Heart left ventricle (tissue), 13 donors: ENCODE data around the gene USP48.

Source experiments
- CTCF ChIP-seq, 12 donors: fragments of 200-600 bp; sonication (generic) in 4 of 12; IDR thresholded peaks; one replicate each; pipeline versions ENCODE4 v1.5.0 to v1.8.0; 2018 to 2022; ENCODE audit warnings: antibody characterized with exemption in 12 of 12, mild to moderate bottlenecking in 5 of 12
- POLR2A ChIP-seq, 2 donors: fragments of 450-650 bp; IDR thresholded peaks; one replicate each; pipeline ENCODE4 v1.6.1; 2017; ENCODE audit warnings: antibody characterized with exemption in 2 of 2, mild to moderate bottlenecking in 2 of 2, moderate library complexity in 2 of 2
- donor health status: ischemic (EF 13 %, LVEDD 7.1; RV severe dilation, severe dysfunction).
- donor health status: DM: no; HTN: yes; CAD: no.
- donor health status: DM: no; HTN: no; CAD: no.
- donor health status: ischemic (EF 25% LVEDD 6.9; RV normal size, moderate dysfunction).
- donor health status: ischemic (EF 25% LVEDD 5.7; RV mildly dilated, moderate dysfunction).
- donor health status: ischemic (EF 35%, LVEDD 5.7; RV mildly dilated, moderate dysfunction).
- donor health status: nonischemic (EF 11% LVEDD 7.7; RV severe dilation, severe dysfunction).
- donor health status: DM: yes; HTN: yes; CAD: no.
- donor health status: PGD.
- donor health status: ischemic (EF 29% LVEDD 5.4; RV normal size, mild dysfunction).
- donor health status: nonischemic (EF 23%, LVEDD 6.1; RV moderate dilation, normal function).

GRCh38 chr1:21652101-21652936 is 130.6 kb downstream of the USP48 start:
- TF ChIP-seq POLR2A (IDR thresholded peaks at IDR 0.05), result no peak
- no peak for TF ChIP-seq CTCF (IDR thresholded peaks at IDR 0.05)
